ENCODE data around the gene CYTH4.

- no peak for TF ChIP-seq MAX (IDR thresholded peaks at IDR 0.05)
- TF ChIP-seq CTCF (IDR thresholded peaks at IDR 0.05; ENCODE audit: low read depth, low read length, missing input control): no peak
- TF ChIP-seq YY1 (IDR thresholded peaks at IDR 0.05): no peak
- no peak for TF ChIP-seq REST (IDR thresholded peaks at IDR 0.05)
- TF ChIP-seq FOXA1 (IDR thresholded peaks at IDR 0.05): no peak
- no peak for TF ChIP-seq SP1 (IDR thresholded peaks at IDR 0.05)
- no peak for TF ChIP-seq RAD21 (IDR thresholded peaks at IDR 0.05)
- TF ChIP-seq TAF1 (conservative IDR thresholded peaks at IDR 0.05): no peak
- TF ChIP-seq NR2F2 (IDR thresholded peaks at IDR 0.05): no peak
- TF ChIP-seq EGR1 (IDR thresholded peaks at IDR 0.05; ENCODE audit: low read depth in 2 of 2): no peak
- TF ChIP-seq ZBTB33 (IDR thresholded peaks at IDR 0.05): no peak
- TF ChIP-seq HNF4A (conservative IDR thresholded peaks at IDR 0.05): no peak
- TF ChIP-seq JUND (IDR thresholded peaks at IDR 0.05): no peak
Measured at GRCh38 chr22:37337204-37337943, 55.1 kb downstream of the CYTH4 start.
